ENCODE measurements around the gene LAP3. TPM values are rescaled to one million over a fixed set of nuclear protein-coding genes. Genes with fewer than 3 reads are reported as not detected.

The LAP3 gene
- total and polyA plus RNA-seq, 10 donors: 47.0 to 135 (median 96.0) TPM

DNA sequence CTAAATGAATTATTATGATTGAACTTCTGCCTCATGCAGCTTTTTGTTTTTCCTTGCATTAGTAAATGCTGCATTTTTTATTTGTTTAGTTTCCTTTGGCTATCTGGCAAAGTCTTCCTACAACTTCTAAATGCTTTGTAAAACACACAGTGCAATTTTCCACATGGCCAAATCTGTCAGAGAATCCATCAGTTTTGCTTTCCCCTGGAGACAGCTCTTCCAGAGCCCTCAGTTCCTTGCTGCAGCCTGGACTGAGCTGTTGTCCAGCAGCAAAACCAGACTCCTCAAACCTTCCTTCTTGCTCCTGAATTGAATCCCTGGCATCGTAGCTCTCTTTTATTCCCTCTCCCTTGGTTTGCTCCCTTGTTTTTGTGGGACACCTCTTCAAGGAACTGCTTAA, 80.1 kb downstream of the LAP3 start:
- H3K4me3 ChIP-seq: no peak overlapping the region
- no peak for TF ChIP-seq POLR2AphosphoS5 (IDR thresholded peaks at IDR 0.05)
- TF ChIP-seq, protein P1, sequence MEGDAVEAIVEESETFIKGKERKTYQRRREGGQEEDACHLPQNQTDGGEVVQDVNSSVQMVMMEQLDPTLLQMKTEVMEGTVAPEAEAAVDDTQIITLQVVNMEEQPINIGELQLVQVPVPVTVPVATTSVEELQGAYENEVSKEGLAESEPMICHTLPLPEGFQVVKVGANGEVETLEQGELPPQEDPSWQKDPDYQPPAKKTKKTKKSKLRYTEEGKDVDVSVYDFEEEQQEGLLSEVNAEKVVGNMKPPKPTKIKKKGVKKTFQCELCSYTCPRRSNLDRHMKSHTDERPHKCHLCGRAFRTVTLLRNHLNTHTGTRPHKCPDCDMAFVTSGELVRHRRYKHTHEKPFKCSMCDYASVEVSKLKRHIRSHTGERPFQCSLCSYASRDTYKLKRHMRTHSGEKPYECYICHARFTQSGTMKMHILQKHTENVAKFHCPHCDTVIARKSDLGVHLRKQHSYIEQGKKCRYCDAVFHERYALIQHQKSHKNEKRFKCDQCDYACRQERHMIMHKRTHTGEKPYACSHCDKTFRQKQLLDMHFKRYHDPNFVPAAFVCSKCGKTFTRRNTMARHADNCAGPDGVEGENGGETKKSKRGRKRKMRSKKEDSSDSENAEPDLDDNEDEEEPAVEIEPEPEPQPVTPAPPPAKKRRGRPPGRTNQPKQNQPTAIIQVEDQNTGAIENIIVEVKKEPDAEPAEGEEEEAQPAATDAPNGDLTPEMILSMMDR (IDR thresholded peaks at IDR 0.05 in 8 of 11, conservative IDR thresholded peaks at IDR 0.05 in 3 of 11): no peak
- no peak for TF ChIP-seq POLR2A (IDR thresholded peaks at IDR 0.05)
- intact Hi-C loops (cut with DNase I; ENCODE audit: low total_unique reads): no loop called here
- peaks cover 0 to 13% (median 0%) of the 10 kb centered on the region in 7 donors for H3K27me3 ChIP-seq (replicated peaks in 1 of 7)
- H3K4me1 ChIP-seq: no peaks in the 10 kb centered on the region
- WGBS, 5 donors: 83 to 100% (median 88%) methylated on average over 1 of the region's 1 CpG
- no peak for DNase-seq
- no peaks in the 10 kb centered on the region for H3K36me3 ChIP-seq
- no peaks in the 10 kb centered on the region for H3K9me3 ChIP-seq
- H3K27ac ChIP-seq: no peak overlapping the region

Other genes with a start within 250 kb of the LAP3 start
- 10 to 100 TPM in 6 of 7 donors, 1 to 10 TPM in 1; 3.8 to 23.9 (median 19.0) TPM for gene QDPR, start 65.1 kb upstream of the LAP3 start, total RNA-seq
- 10 to 100 TPM in 2 of 3 donors, 1 to 10 TPM in 1; 9.5 to 18.7 (median 13.7) TPM for gene QDPR, start 65.1 kb upstream of the LAP3 start, polyA plus RNA-seq
- gene CLRN2, start 62.0 kb upstream of the LAP3 start, total RNA-seq: not detected
- not detected for gene CLRN2, start 62.0 kb upstream of the LAP3 start, polyA plus RNA-seq
- gene MED28, start 37.4 kb downstream of the LAP3 start, total RNA-seq: 10 to 100 TPM; 20.4 to 62.5 (median 50.6) TPM
- 10 to 100 TPM in 2 of 3 donors, 1 to 10 TPM in 1; 8.9 to 17.5 (median 15.5) TPM for gene MED28, start 37.4 kb downstream of the LAP3 start, polyA plus RNA-seq
- not detected for gene FAM184B, start 204.4 kb downstream of the LAP3 start, total RNA-seq
- gene FAM184B, start 204.4 kb downstream of the LAP3 start, polyA plus RNA-seq: under 1 TPM; 0.03 to 0.04 (median 0.03) TPM
- gene DCAF16, start 233.6 kb downstream of the LAP3 start, total RNA-seq: 10 to 100 TPM; 22.0 to 41.7 (median 29.0) TPM
- 10 to 100 TPM in 1 of 3 donors, 1 to 10 TPM in 2; 9.2 to 10.0 (median 9.4) TPM for gene DCAF16, start 233.6 kb downstream of the LAP3 start, polyA plus RNA-seq
- gene NCAPG, start 233.8 kb downstream of the LAP3 start, total RNA-seq: 10 to 100 TPM in 1 of 7 donors, 1 to 10 TPM in 6; 1.2 to 10.2 (median 5.2) TPM
- 1 to 10 TPM; 1.1 to 5.8 (median 2.3) TPM for gene NCAPG, start 233.8 kb downstream of the LAP3 start, polyA plus RNA-seq

All from spleen (tissue), 11 donors.